DND-41 (cell line): ENCODE results near the gene FANK1.
"Not testable (repeated sequence)": the region's sequence is repeated elsewhere in the genome, so short reads cannot be mapped to it uniquely, and the experiment has no call there.

ENCODE experiments used
- ATAC-seq: fragments of 200-7000 bp; cut with Tn5 transposase; 3 replicates; pipeline ENCODE4 v1.9.1; 2021; ENCODE audit warnings: low read depth; ENCODE audit not compliant: insufficient read depth
- DNase-seq: peaks from one replicate; pipeline ENCODE4 v3.0.0-alpha.2; 2020
- H2AFZ ChIP-seq: 2 replicates; pipeline ENCODE4 v1.6.0; 2012; ENCODE audit warnings: low read depth, low read length
- H3K27ac ChIP-seq: 2 replicates; pipeline ENCODE4 v1.5.1; 2012; ENCODE audit warnings: low read length, inconsistent platforms
- H3K27me3 ChIP-seq: fragments of 200-600 bp; sonication (generic); 2 replicates; pipeline ENCODE4 v1.6.0; 2012; ENCODE audit warnings: low read length, mild to moderate bottlenecking, inconsistent platforms; ENCODE audit not compliant: insufficient read depth, poor library complexity
- H3K36me3 ChIP-seq: 2 replicates; pipeline ENCODE4 v1.5.1; 2012; ENCODE audit warnings: low read length, inconsistent platforms; ENCODE audit not compliant: insufficient read depth
- H3K4me1 ChIP-seq: 2 replicates; pipeline ENCODE4 v1.5.1; 2012; ENCODE audit warnings: mild to moderate bottlenecking, low read length; ENCODE audit not compliant: insufficient read depth
- H3K4me2 ChIP-seq: 2 replicates; pipeline ENCODE4 v1.6.0; 2012; ENCODE audit warnings: mild to moderate bottlenecking, moderate library complexity, low read length, inconsistent platforms; ENCODE audit not compliant: insufficient read depth
- H3K4me3 ChIP-seq, 2 experiments: fragments of 200-600 bp in 1 of 2; shearing (Covaris generic) in 1 of 2; 2 replicates each; pipeline ENCODE4 v1.5.1; 2012 to 2016; ENCODE audit warnings: inconsistent platforms in 2 of 2, low read length in 2 of 2, mild to moderate bottlenecking in 2 of 2, low read depth in 1 of 2, moderate library complexity in 1 of 2
- H3K79me2 ChIP-seq: 2 replicates; pipeline ENCODE4 v1.6.0; 2012; ENCODE audit warnings: low read length, inconsistent platforms; ENCODE audit not compliant: insufficient read depth
- H3K9ac ChIP-seq: 2 replicates; pipeline ENCODE4 v1.6.0; 2012; ENCODE audit warnings: low read depth, mild to moderate bottlenecking, inconsistent platforms, low read length, moderate library complexity
- H3K9me3 ChIP-seq: 2 replicates; pipeline ENCODE4 v1.5.1; 2012; ENCODE audit warnings: low read length, moderate library complexity, mild to moderate bottlenecking, inconsistent platforms; ENCODE audit not compliant: insufficient read depth, severe bottlenecking
- H4K20me1 ChIP-seq: 2 replicates; pipeline ENCODE4 v1.6.0; 2012; ENCODE audit warnings: low read length; ENCODE audit not compliant: insufficient read depth

FANK1 gene

DNA sequence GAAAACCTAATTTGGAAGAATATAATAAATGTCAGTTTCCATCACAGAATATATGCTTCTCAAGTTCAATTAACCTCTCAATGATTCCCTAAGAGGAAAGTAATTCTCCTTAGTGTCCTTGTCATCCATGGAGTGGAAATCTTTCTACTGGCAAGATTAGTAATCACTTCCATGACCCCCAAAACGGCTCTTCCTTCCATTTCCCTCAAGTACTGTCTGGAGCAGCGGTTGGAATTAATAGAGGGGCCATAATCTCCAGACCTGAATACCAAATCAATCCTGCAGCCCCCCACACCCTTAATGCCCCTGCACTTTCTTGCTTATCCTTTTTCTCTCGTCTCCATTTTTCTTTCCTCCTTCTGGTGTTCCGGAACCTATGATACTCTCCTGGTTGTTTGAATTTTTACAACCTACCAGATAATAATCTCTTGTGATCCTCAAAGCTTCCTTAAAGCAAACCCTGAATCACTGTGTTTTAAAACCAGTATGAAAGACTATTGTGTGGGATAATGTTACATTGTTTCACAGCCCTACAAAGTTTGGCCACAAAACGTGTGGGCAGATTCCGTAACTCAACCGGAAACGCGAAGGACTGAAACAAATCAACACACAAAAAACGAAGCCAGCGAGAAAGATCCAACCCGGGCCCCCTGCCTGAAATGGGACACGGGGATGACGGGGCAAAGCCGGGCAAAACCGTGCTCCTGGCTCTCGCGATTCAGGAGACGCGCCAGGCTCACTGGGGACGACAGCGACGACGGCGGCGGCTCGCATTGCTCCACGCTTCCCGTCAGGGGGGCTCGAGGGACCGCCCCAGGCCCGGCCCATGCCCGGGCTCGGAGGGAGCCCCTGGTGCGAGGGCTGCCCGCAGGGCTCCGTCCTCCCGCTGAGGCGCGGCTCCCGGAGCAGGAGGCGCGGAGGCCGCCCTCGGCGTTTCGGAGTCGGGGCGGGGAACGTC, 955 bp upstream of the FANK1 start:
- H4K20me1 ChIP-seq, H2AFZ ChIP-seq, DNase-seq, H3K27me3 ChIP-seq, ATAC-seq, H3K9ac ChIP-seq, H3K27ac ChIP-seq, H3K4me2 ChIP-seq, H3K36me3 ChIP-seq, H3K79me2 ChIP-seq, H3K4me3 ChIP-seq, H3K9me3 ChIP-seq, H3K4me1 ChIP-seq: not testable (repeated sequence)

- not testable (repeated sequence) for H3K79me2 ChIP-seq, H3K9me3 ChIP-seq, H3K4me2 ChIP-seq, H2AFZ ChIP-seq, H3K4me3 ChIP-seq, H3K27me3 ChIP-seq, ATAC-seq, H3K27ac ChIP-seq, H3K9ac ChIP-seq, DNase-seq, H3K4me1 ChIP-seq, H3K36me3 ChIP-seq, H4K20me1 ChIP-seq
These were observed 953 bp downstream of the FANK1 start for GRCh38 chr10:125897317-125897716.

GRCh38 chr10:125900963-125901362, 4.6 kb downstream of the FANK1 start:
- H3K79me2 ChIP-seq, H3K4me2 ChIP-seq, H3K27ac ChIP-seq, H3K9ac ChIP-seq, DNase-seq, H3K27me3 ChIP-seq, H2AFZ ChIP-seq, ATAC-seq, H4K20me1 ChIP-seq, H3K36me3 ChIP-seq, H3K9me3 ChIP-seq, H3K4me1 ChIP-seq, H3K4me3 ChIP-seq: not testable (repeated sequence)

DNA sequence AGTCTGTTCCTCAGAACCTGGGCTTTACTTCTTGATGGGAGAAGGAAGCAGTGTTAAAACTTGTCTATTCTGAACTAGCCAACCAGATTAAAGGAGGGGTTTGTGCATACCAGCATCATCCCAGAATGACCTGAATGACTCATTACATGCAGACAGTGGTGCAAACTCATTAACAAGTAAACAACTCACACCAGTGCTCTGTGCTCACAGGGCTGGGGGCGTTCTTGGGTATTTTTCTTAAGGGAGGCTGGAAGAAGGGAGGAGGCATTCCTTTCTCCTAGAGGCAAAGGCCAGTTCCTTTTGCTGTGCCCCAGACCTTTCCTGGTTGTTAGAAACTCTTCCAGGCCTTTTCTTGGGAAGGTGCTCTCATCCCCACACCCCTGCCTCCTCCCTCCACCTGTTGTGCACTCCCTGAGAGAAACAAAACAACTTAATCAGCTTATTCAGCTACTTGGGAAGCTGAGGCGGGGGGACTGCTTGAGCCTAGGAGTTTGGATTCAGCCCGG, 6.8 kb downstream of the FANK1 start:
- not testable (repeated sequence) for H4K20me1 ChIP-seq, H3K27me3 ChIP-seq, DNase-seq, ATAC-seq, H3K9me3 ChIP-seq, H3K36me3 ChIP-seq, H3K4me1 ChIP-seq, H2AFZ ChIP-seq, H3K9ac ChIP-seq, H3K4me3 ChIP-seq, H3K4me2 ChIP-seq, H3K79me2 ChIP-seq, H3K27ac ChIP-seq

DNA sequence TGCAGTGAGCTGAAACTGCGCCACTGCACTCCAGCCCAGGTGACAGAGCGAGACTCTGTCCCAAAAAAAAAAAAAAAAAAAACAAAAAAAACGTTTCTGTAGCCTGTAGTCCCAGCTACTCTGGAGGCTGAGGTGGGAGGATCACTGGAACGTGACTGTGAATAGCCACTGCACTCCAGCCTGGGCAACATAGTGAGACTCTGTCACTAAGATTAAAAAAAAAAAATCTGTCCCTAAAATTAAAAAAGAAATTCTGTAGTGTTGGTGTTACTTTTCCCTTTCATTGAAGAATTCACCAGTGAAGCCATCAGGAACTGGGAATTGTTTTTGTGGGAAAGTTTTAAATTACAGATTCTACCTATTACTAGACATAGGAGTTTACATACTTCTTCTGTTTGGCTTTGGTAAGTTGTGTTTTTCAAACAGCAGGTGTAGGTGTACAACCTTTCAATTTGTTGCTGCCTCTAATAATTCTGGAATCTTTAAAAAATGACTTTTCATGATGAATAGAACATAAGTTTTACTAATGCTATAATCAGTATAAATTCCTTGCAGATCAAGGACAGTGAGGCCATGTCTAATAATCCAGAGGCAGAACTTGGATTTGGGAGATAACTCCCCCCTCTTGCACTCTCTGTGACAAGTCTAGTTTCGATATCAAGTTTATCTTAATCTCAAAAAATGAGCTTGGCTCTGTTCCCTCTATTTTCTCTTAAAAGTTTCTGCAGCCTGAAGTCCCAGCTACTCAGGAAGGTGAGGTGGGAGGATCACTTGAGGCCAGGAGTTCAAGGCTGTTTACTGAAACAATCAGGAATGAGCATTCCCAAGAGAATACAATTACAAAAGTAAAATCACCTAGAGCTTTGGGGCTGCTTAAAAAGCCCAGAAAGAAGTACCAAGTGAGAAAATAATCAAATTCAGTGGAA, 9.0 kb downstream of the FANK1 start:
- H2AFZ ChIP-seq, H4K20me1 ChIP-seq, H3K9me3 ChIP-seq, H3K4me1 ChIP-seq, H3K79me2 ChIP-seq, H3K4me3 ChIP-seq, H3K36me3 ChIP-seq, H3K9ac ChIP-seq, H3K27me3 ChIP-seq, H3K27ac ChIP-seq, ATAC-seq, H3K4me2 ChIP-seq, DNase-seq: not testable (repeated sequence)

DNA sequence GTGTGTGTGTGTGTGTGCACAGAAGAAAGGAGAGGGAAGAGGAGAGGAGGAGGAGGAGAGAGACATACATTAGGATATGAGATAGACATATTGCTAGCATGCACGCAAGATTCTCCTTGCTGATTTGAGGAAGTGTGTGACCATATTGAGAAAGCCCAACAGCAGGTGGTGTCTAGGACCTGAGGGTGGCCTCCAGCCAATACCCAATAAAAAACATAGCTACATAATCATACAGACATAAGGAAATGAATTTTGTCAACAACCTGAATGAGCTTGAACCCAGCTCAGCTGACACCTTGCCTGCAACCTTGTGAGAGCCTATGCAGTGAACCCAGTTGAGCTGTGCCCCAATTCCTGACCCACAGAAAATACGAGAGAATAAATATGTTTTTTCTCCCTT, 11.2 kb downstream of the FANK1 start:
- not testable (repeated sequence) for H3K4me3 ChIP-seq, H3K4me2 ChIP-seq, H3K36me3 ChIP-seq, ATAC-seq, H3K27ac ChIP-seq, H2AFZ ChIP-seq, DNase-seq, H3K79me2 ChIP-seq, H3K9ac ChIP-seq, H3K4me1 ChIP-seq, H3K9me3 ChIP-seq, H4K20me1 ChIP-seq, H3K27me3 ChIP-seq

DNA sequence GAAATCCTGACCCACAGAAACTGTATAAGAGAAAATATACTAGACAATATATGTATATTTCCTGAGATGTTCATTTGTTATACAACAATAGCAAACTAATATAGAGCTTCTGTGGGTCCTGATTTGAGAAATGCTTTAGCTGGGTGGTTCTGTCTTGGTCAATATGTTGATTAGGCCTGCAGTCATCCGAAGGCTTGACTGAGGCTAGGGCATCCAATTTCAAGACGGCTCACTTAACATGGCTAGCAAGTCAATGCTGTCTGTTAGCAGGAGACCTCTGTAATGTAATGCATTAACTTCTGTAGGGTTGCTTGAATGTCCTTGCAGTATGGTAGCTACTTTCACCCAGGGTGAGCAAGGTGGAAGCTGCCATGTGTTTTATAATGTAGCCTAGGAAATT, 12.4 kb downstream of the FANK1 start:
- not testable (repeated sequence) for H3K79me2 ChIP-seq, ATAC-seq, DNase-seq, H3K27ac ChIP-seq, H3K36me3 ChIP-seq, H3K9ac ChIP-seq, H3K4me2 ChIP-seq, H3K27me3 ChIP-seq, H3K4me1 ChIP-seq, H3K4me3 ChIP-seq, H2AFZ ChIP-seq, H3K9me3 ChIP-seq, H4K20me1 ChIP-seq

DNA sequence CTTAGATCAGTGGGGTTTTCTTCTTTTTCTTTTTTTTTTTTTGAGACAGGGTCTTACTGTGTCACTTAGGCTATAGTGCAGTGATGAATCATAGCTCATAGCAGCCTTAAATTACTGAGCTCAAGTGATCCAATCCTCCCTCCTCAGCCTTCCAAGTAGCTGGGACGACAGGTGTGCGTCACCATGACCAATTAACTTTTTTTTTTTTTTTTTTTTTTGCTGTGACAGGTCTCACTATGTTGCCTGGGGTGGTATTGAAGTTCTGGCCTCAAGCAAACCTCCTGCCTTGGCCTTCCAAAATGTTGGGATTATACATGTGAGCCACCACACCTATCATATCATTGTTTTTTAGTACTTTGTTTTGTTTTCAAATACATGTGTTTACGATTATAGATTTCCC, 13.1 kb downstream of the FANK1 start:
- not testable (repeated sequence) for H3K36me3 ChIP-seq, H3K79me2 ChIP-seq, H3K4me1 ChIP-seq, DNase-seq, H2AFZ ChIP-seq, H3K9ac ChIP-seq, H4K20me1 ChIP-seq, H3K27ac ChIP-seq, H3K4me2 ChIP-seq, H3K9me3 ChIP-seq, H3K4me3 ChIP-seq, H3K27me3 ChIP-seq, ATAC-seq
